GM12865 (cell line): ENCODE data around the gene PTP4A2.
A peak's percentile ranks its signal among the peaks of the same experiment; 100 is the strongest.

Experiments used
- DNase-seq: peaks from one replicate; pipeline ENCODE4 v3.0.0; 2010; ENCODE audit warnings: low read depth
- H3K4me3 ChIP-seq: 2 replicates; pipeline ENCODE4 v1.5.1; 2011; ENCODE audit warnings: mild to moderate bottlenecking, low read depth, low read length, control low read depth
- TF ChIP-seq, protein P1 (sequence below): IDR thresholded peaks from 2 replicates; pipeline ENCODE4 v1.5.1; 2011; ENCODE audit warnings: low read length, control low read depth, low read depth, inconsistent platforms; ENCODE audit not compliant: insufficient read depth; ENCODE audit errors: missing control alignments

The PTP4A2 gene

DNA sequence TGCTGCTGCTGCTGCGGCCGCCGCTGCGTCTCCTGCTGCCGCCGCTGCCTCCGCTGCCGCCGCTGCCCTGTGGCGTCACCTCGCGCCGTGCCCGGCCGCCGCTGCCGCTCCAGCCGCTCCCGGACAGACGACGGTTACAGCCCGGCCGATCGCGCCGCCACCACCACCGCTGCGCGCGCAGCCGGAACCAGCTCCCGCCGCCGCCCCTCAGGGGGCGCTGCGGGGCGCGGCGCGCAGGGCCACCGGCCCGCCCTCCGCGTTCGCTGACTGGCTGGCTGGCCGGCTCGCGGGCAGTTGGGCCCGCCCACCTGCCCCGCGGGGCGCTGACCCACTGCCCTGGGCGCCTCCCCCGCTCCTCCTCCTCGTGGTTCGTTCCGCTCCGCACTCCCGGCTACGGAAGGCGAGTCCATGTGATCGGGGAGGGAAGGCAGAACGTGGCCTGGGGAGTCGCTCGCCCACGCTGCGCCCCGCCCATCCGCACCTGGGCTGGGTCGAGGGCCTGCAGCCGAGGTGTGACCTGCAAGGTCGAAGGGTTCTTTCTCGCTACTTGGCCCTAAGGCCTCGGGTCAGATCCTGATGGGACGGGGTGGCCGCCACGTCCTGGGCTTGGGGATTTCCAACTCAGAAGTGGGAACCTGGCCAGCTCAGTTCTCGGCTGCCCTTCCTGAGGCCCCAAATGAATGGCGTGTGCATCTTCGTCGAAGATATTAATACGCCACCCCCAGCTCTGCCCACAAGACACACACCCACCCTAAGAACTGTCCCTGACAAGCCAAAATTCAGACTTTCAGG is at the start of gene PTP4A2:
PTP4A2 (minus strand) TSS at position 185 of the 792 bp plus-strand sequence. CDS start 19,303 bp downstream, outside the sequence.
- DNase-seq, result peak; percentile 99
- H3K4me3 ChIP-seq, result peak within 1 kb of the TSS; percentile 77
- TF ChIP-seq, protein P1, sequence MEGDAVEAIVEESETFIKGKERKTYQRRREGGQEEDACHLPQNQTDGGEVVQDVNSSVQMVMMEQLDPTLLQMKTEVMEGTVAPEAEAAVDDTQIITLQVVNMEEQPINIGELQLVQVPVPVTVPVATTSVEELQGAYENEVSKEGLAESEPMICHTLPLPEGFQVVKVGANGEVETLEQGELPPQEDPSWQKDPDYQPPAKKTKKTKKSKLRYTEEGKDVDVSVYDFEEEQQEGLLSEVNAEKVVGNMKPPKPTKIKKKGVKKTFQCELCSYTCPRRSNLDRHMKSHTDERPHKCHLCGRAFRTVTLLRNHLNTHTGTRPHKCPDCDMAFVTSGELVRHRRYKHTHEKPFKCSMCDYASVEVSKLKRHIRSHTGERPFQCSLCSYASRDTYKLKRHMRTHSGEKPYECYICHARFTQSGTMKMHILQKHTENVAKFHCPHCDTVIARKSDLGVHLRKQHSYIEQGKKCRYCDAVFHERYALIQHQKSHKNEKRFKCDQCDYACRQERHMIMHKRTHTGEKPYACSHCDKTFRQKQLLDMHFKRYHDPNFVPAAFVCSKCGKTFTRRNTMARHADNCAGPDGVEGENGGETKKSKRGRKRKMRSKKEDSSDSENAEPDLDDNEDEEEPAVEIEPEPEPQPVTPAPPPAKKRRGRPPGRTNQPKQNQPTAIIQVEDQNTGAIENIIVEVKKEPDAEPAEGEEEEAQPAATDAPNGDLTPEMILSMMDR, result peak; percentile 55

DNA sequence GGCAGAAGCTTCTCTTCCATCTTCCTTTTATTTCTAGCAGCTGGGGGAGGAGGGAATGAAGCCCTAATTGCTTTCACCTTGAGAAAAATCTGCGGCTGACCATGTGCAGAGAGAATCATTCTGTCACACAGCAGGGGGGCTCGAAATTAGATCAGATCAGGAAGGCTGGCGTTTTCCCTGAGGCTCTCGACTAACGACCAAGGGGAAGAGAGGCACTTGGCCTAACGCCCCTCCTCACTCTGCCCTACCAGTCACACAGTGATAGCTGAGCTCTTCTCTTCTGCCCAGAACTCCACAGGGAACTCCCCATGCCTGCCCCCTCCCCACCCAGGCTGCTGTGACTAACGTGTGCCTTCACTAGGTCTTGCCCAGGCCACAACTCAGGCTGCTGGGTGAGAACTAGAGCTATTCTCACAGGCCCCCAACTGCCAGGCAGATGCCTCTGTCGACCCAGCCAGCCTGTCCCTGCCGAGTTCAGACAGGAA is 49.0 kb upstream of the PTP4A2 start:
- TF ChIP-seq, protein P1, result no peak
- H3K4me3 ChIP-seq, result no peak overlapping the region
- no peak for DNase-seq

GRCh38 chr1:31985430-31985829 is 47.3 kb upstream of the PTP4A2 start:
- TF ChIP-seq, protein P1, result no peak
- H3K4me3 ChIP-seq, result peak overlapping the region; percentile 36; the same call in 1 of the 2 replicates
- peak; percentile 80 for DNase-seq

GRCh38 chr1:31984419-31985347 is 46.5 kb upstream of the PTP4A2 start:
- DNase-seq, result peak; percentile 32
- H3K4me3 ChIP-seq, result peak overlapping the region; percentile 36; the same call in 1 of the 2 replicates

GRCh38 chr1:31981972-31982371 is 43.8 kb upstream of the PTP4A2 start:
- no peak overlapping the region for H3K4me3 ChIP-seq
- peak; percentile 34 for DNase-seq
- TF ChIP-seq, protein P1, result no peak

More at GRCh38 chr1:31984419-31985347, 46.5 kb upstream of the PTP4A2 start:
- TF ChIP-seq, protein P1, result no peak

DNA sequence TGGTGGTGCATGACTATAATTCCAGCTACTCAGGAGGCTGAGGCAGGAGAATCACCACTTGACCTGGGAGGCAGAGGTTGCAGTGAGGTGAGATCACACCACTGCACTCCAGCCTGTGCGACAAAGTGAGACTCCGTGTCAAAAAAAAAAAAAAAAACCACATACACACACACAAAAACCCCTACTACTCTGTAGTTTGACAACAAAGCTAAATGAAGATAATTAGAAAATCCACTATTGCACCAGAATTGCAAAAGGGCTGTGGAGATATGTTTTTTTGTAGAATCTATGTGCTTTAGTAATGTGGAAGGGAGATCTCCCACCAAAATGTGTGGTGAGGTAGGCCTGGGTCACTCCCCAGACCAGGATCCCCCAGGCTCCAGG is 43.3 kb upstream of the PTP4A2 start:
- no peak overlapping the region for H3K4me3 ChIP-seq
- TF ChIP-seq, protein P1, result no peak
- no peak for DNase-seq
